Measurements from ENCODE around the gene LDOC1.
A peak's percentile ranks its signal among the peaks of the same experiment; 100 is the strongest.
"Not testable (repeated sequence)": the region's sequence is repeated elsewhere in the genome, so short reads cannot be mapped to it uniquely, and the experiment has no call there.

The LDOC1 gene

GRCh38 chrX:141176586-141177451 is at the start of gene LDOC1:
Gene LDOC1 (minus strand): TSS chrX:141177129. CDS start chrX:141177021, 108 bp downstream.
- DNase-seq = peak in 55 of 56 donors; percentile 9 to 88 (median 70)

GRCh38 chrX:141221611-141222010 is 44.7 kb upstream of the LDOC1 start:
- no peak for DNase-seq

GRCh38 chrX:141220342-141221008 is 43.5 kb upstream of the LDOC1 start:
- no peak for DNase-seq

GRCh38 chrX:141214196-141214595 is 37.3 kb upstream of the LDOC1 start:
- DNase-seq = no peak

- DNase-seq = no peak
Measured at GRCh38 chrX:141201962-141202361, 25.0 kb upstream of the LDOC1 start.

- DNase-seq = not testable (repeated sequence)
Measured at GRCh38 chrX:141188573-141188972, 11.6 kb upstream of the LDOC1 start.

GRCh38 chrX:141185366-141185765 is 8.4 kb upstream of the LDOC1 start:
- peak in 2 of 56 donors; percentile 3 to 26 for DNase-seq

- DNase-seq = no peak
Measured at GRCh38 chrX:141183000-141183399, 6.1 kb upstream of the LDOC1 start.

GRCh38 chrX:141180851-141181250 is 3.9 kb upstream of the LDOC1 start:
- DNase-seq = no peak

- no peak for DNase-seq
Measured at GRCh38 chrX:141175786-141176185, 1.1 kb downstream of the LDOC1 start.

- DNase-seq = no peak
Measured at GRCh38 chrX:141164406-141164805, 12.5 kb downstream of the LDOC1 start.

GRCh38 chrX:141158084-141158483 is 18.8 kb downstream of the LDOC1 start:
- DNase-seq = no peak

GRCh38 chrX:141155231-141155630 is 21.7 kb downstream of the LDOC1 start:
- not testable (repeated sequence) for DNase-seq

GRCh38 chrX:141142946-141143345 is 34.0 kb downstream of the LDOC1 start:
- no peak for DNase-seq

- DNase-seq = no peak
Measured at GRCh38 chrX:141133272-141133671, 43.7 kb downstream of the LDOC1 start.

GRCh38 chrX:141127146-141127545 is 49.8 kb downstream of the LDOC1 start:
- DNase-seq = no peak

All from nucleus accumbens (tissue), 56 donors.